ENCODE results near the gene CORO1C. TPM values are rescaled to one million over a fixed set of nuclear protein-coding genes. Genes with fewer than 3 reads are reported as not detected.

The CORO1C gene
- polyA plus RNA-seq, 1 experiment, result 596 TPM

DNA sequence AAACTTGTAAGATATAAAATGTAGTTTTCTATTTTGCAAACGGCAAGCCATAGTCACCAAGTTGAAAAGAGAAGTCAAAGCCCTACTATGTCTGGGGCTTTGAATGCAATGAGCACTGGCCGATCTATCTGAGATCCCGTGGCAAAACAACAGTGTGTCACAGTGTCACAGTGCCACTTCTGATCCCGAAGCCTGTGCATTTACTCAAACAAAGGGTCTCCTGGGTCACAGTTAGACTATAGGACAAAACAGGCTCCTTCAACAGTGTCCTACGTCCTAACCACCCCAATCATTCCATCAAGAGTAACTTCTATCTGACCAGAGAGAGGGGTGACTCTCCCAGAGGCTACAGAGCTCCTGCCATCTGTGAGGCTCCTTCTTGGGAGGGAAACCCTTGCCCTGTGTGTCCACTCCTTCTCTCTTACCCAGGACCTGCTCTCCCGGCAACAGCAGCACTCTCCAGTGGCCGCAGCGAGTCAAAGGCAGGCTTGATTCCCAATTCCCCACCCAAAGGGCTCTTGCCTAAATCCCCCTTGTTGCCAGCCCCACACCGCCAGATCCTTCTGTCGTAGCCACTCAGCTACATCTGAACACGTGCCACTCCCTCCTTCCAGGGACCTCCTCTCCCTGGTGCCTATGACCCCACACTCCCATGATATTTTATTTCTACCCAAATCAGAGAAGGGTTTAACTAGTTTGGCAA is 83.6 kb downstream of the CORO1C start:
- Histone ChIP-seq H3K27me3 (ENCODE audit: control insufficient read depth, insufficient read depth, low read length) (no peaks in the 10 kb centered on the region), H3K9me3 (ENCODE audit: control insufficient read depth, insufficient read depth, low read length) (no peaks in the 10 kb centered on the region), H3K4me3 (ENCODE audit: low read depth, low read length) (no peak overlapping the region), H3K27ac (ENCODE audit: low read depth, low read length) (peak overlapping the region; percentile 68)
- ChIA-PET POLR2A (no interaction called here), CTCF (interaction anchor here (1.3 to 2.2 kb wide), 3 partner anchors 17 to 303 kb away, joined by 3 to 13 read pairs (median 5); no protein-coding TSS in a partner anchor)
- no peak for DNase-seq (ENCODE audit: low read depth, low spot score)
- TF ChIP-seq, protein P1, sequence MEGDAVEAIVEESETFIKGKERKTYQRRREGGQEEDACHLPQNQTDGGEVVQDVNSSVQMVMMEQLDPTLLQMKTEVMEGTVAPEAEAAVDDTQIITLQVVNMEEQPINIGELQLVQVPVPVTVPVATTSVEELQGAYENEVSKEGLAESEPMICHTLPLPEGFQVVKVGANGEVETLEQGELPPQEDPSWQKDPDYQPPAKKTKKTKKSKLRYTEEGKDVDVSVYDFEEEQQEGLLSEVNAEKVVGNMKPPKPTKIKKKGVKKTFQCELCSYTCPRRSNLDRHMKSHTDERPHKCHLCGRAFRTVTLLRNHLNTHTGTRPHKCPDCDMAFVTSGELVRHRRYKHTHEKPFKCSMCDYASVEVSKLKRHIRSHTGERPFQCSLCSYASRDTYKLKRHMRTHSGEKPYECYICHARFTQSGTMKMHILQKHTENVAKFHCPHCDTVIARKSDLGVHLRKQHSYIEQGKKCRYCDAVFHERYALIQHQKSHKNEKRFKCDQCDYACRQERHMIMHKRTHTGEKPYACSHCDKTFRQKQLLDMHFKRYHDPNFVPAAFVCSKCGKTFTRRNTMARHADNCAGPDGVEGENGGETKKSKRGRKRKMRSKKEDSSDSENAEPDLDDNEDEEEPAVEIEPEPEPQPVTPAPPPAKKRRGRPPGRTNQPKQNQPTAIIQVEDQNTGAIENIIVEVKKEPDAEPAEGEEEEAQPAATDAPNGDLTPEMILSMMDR (IDR thresholded peaks at IDR 0.05; ENCODE audit: low read depth, low read length), result no peak

DNA sequence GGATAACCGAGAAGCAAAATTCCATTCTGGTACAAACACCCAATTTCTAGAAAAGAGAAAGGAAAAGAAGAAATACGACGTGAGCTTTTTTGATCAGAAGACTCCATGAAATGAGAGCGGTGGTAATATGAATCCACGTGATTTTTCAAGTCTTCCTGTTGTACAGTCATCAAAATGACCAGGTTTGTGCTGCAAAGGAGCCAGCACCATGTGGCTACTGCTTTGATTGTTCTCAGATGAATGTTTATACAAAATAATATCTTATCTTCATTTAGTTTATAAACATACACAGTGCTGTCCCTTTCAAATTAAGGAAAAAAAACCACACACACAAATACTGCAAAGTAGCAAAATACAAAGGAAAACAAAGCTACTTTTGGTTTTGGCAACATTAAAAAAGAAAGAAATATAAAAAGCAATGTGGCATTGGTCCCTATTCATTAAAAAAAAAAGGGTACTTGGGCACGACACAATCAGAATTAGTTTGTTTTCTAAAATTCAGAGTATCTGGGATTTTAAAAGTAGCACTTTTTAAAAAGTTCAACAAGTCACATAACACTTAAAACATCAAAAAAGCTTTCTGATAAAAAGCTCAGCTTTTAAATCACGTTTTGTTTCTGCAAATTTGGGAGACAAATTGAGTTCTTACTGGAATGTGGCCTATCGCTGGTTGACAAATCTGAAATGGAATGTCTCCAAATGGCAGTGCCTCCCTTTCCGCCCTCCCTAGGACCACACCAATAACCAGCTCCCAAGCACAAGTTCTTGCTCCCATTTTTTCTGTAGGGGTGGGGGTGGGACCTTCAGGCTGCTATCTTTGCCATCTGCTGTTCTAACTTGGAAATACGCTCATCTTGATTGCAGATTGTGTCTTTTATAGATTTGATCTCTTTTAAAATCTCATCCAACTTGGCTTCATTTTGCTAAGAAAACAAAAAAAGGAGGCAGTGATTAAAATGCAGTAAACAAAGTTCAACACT is 84.4 kb downstream of the CORO1C start:
- Histone ChIP-seq H3K4me3 (ENCODE audit: low read depth, low read length) (no peak overlapping the region), H3K27me3 (ENCODE audit: control insufficient read depth, insufficient read depth, low read length) (no peaks in the 10 kb centered on the region), H3K27ac (ENCODE audit: low read depth, low read length) (no peak overlapping the region), H3K9me3 (ENCODE audit: control insufficient read depth, insufficient read depth, low read length) (no peaks in the 10 kb centered on the region)
- ChIA-PET POLR2A (no interaction called here), CTCF (interaction anchor here (0.5 to 2.2 kb wide), 11 partner anchors 18 to 744 kb away, joined by 3 to 13 read pairs (median 4); partner anchors contain the start of gene TMEM119)
- TF ChIP-seq, protein P1 (IDR thresholded peaks at IDR 0.05; ENCODE audit: low read depth, low read length), result peak; percentile 38
- no peak for DNase-seq (ENCODE audit: low read depth, low spot score)

DNA sequence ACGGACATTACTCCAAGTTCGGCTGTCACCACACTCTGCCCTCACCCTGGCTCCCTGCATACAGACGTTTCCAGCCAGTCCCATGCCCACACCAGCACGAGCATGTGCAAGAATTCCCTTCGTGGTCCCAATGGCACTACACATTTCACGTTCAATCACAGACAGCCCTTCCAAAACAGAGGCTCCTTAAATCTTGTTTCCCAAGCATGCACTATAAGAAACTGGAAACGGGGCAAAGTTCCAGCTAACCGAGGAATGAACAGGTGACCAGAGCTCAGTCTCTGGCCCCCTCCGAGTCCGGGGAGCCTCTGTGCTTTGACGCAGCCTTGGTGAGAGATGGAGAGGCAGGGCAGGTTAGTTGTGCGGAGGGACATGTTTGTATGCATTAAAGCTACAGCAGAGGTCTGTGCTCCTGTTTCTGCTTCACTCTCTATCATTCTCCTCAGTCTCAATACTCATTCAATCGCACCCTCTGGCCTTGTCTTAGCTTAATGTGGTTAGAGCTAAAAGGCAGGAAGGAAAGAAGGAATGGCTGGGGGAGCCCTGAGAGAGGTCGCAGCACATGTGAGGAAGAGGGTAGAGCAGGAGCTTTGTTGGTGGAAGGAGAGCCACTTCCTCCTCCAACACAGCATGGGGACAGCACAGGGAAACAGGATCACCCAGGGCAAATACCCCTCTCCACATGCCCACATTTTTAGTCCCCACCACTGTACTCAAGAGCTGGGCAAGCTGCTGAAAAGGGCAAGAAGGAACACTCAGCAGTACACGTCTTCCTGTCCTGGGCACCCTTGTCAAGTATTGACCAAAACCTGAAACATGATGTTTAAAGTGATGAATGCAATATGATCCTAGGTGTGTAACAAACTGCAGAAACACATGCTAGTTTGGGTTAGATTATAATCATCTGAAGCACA is 85.4 kb downstream of the CORO1C start:
- TF ChIP-seq, protein P1 (IDR thresholded peaks at IDR 0.05; ENCODE audit: low read depth, low read length), result no peak
- ChIA-PET POLR2A (no interaction called here), CTCF (interaction anchor here (0.5 to 2.2 kb wide), 12 partner anchors 9 to 782 kb away, joined by 3 to 13 read pairs (median 4); partner anchors contain the start of gene TMEM119)
- Histone ChIP-seq H3K27me3 (ENCODE audit: control insufficient read depth, insufficient read depth, low read length) (no peaks in the 10 kb centered on the region), H3K9me3 (ENCODE audit: control insufficient read depth, insufficient read depth, low read length) (no peaks in the 10 kb centered on the region), H3K4me3 (ENCODE audit: low read depth, low read length) (no peak overlapping the region), H3K27ac (ENCODE audit: low read depth, low read length) (no peak overlapping the region)
- no peak for DNase-seq (ENCODE audit: low read depth, low spot score)

DNA sequence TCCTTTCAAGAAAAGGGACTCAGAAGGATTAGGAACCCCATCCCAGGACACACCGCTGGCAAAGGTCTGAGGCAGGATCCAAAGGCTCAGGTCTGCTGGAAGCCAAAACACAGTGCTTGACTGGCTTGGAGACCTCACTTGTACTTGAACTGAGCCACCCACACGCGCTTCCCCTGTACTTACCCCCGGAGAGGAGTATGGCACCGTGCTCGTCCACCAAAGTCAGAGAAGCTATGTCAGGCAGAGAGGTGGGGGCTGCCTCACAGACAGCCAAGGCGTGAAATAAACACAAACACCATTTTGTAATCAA is 86.6 kb downstream of the CORO1C start:
- TF ChIP-seq, protein P1 (IDR thresholded peaks at IDR 0.05; ENCODE audit: low read depth, low read length), result no peak
- H3K27me3 ChIP-seq (ENCODE audit: control insufficient read depth, insufficient read depth, low read length), result no peaks in the 10 kb centered on the region
- H3K9me3 ChIP-seq (ENCODE audit: control insufficient read depth, insufficient read depth, low read length), result no peaks in the 10 kb centered on the region
- no peak overlapping the region for H3K4me3 ChIP-seq (ENCODE audit: low read depth, low read length)
- ChIA-PET POLR2A (interaction anchor here (0.7 kb wide), 1 partner anchor 24 kb away, joined by 5 read pairs; no protein-coding TSS in a partner anchor), CTCF (interaction anchor here (0.8 to 2.0 kb wide), 4 partner anchors 9 to 306 kb away, joined by 3 to 13 read pairs (median 6); no protein-coding TSS in a partner anchor)
- no peak for DNase-seq (ENCODE audit: low read depth, low spot score)
- no peak overlapping the region for H3K27ac ChIP-seq (ENCODE audit: low read depth, low read length)

All from AG04450 (cell line).